Naive thymus-derived CD4-positive, alpha-beta T cell (primary cell): ENCODE results near the gene DNAH6. TPM values are rescaled to one million over a fixed set of nuclear protein-coding genes. Genes with fewer than 3 reads are reported as not detected.
A peak's percentile ranks its signal among the peaks of the same experiment; 100 is the strongest.

Source experiments
- ATAC-seq: fragments of 150-1000 bp; cut with Tn5 transposase; 2 replicates; pipeline ENCODE4 v1.10.0; 2021; ENCODE audit warnings: mild to moderate bottlenecking, moderate library complexity
- CTCF ChIA-PET: fragments of 350-600 bp; sonication (Branson Sonifier 250); formaldehyde crosslinking; loops from one replicate; lab custom pipeline; 2021; ENCODE audit warnings: antibody characterized with exemption; lab: Charles Lee
- POLR2A ChIA-PET: fragments of 350-600 bp; sonication (Branson Sonifier 250); formaldehyde crosslinking; loops from one replicate; lab custom pipeline; 2021; ENCODE audit warnings: antibody characterized with exemption, inconsistent platforms; lab: Charles Lee
- DNase-seq, 9 donors: peaks; one replicate each; pipeline versions ENCODE4 v3.0.0 to v3.0.0-alpha.2; 2020 to 2022; ENCODE audit warnings: mixed read lengths in 1 of 9
- H3K27ac ChIP-seq: one replicate; pipeline ENCODE4 v1.7.0; 2013; ENCODE audit warnings: mild to moderate bottlenecking, low read depth, low read length, moderate library complexity
- H3K27me3 ChIP-seq, 2 donors: one replicate each; pipeline ENCODE4 v1.7.0; 2013; ENCODE audit warnings: low read length in 2 of 2, mild to moderate bottlenecking in 2 of 2, moderate library complexity in 2 of 2; ENCODE audit not compliant: control insufficient read depth in 2 of 2, insufficient read depth in 2 of 2
- H3K36me3 ChIP-seq, 3 experiments: 1 replicate in 2 of 3; 2 replicates in 1 of 3; pipeline ENCODE4 v1.7.0; 2013; ENCODE audit warnings: low read length in 3 of 3, mild to moderate bottlenecking in 3 of 3, moderate library complexity in 1 of 3; ENCODE audit not compliant: insufficient read depth in 3 of 3, control insufficient read depth in 2 of 3
- H3K4me1 ChIP-seq, 2 donors: one replicate each; pipeline ENCODE4 v1.7.0; 2013; ENCODE audit warnings: low read length in 2 of 2, mild to moderate bottlenecking in 2 of 2, moderate library complexity in 1 of 2; ENCODE audit not compliant: control insufficient read depth in 2 of 2, insufficient read depth in 2 of 2
- H3K4me3 ChIP-seq: 2 replicates; pipeline ENCODE4 v1.7.0; 2013; ENCODE audit warnings: mild to moderate bottlenecking, low read length
- H3K9me3 ChIP-seq, 3 experiments: 1 replicate in 2 of 3; 2 replicates in 1 of 3; pipeline ENCODE4 v1.7.0; 2013; ENCODE audit warnings: low read length in 3 of 3; ENCODE audit not compliant: control insufficient read depth in 2 of 3
- H3K27ac Mint-ChIP-seq, 9 donors: one replicate each; pipeline ENCODE4 v1.8.0; 2020 to 2022; ENCODE audit warnings: mixed read lengths in 9 of 9, mild to moderate bottlenecking in 8 of 9, moderate library complexity in 5 of 9, inconsistent platforms in 2 of 9
- H3K27me3 Mint-ChIP-seq, 5 donors: one replicate each; pipeline ENCODE4 v1.8.0; 2021 to 2022; ENCODE audit warnings: mixed read lengths in 5 of 5, mild to moderate bottlenecking in 1 of 5
- H3K36me3 Mint-ChIP-seq, 5 donors: one replicate each; pipeline ENCODE4 v1.8.0; 2020 to 2022; ENCODE audit warnings: mixed read lengths in 5 of 5, mild to moderate bottlenecking in 3 of 5, inconsistent platforms in 1 of 5
- H3K4me1 Mint-ChIP-seq, 7 donors: one replicate each; pipeline ENCODE4 v1.8.0; 2020 to 2022; ENCODE audit warnings: mixed read lengths in 7 of 7, mild to moderate bottlenecking in 3 of 7, inconsistent platforms in 1 of 7
- H3K4me3 Mint-ChIP-seq, 10 donors: one replicate each; pipeline ENCODE4 v1.8.0; 2020 to 2022; ENCODE audit warnings: mild to moderate bottlenecking in 10 of 10, mixed read lengths in 10 of 10, moderate library complexity in 6 of 10, inconsistent platforms in 2 of 10
- H3K9me3 Mint-ChIP-seq, 11 donors: one replicate each; pipeline ENCODE4 v1.8.0; 2020 to 2022; ENCODE audit warnings: mixed read lengths in 11 of 11, mild to moderate bottlenecking in 4 of 11, inconsistent platforms in 1 of 11, moderate library complexity in 1 of 11
- intact Hi-C, 2 donors: fragments of 100-400 bp; cut with micrococcal nuclease; formaldehyde crosslinking; loops; one replicate each; pipeline ENCODE4 v1.15.1; 2023
- polyA plus RNA-seq, 2 donors: library from polyadenylated mRNA; unstranded; fragments of 300-500 nt; fragmentation: Illumina TruSeq; gene quantifications; one replicate each; pipeline ENCODE4 v1.2.3, GENCODE V29; 2021
- total RNA-seq, 6 experiments: library from RNA in 5 of 6; stranded (reverse) in 5 of 6; gene quantifications; 1 replicate in 5 of 6; 2 replicates in 1 of 6; pipeline ENCODE4 v1.2.3 and lab custom pipeline; 2021 to 2026

Gene DNAH6
- total and polyA plus RNA-seq, 7 experiments from 2014 or later: 0.73 to 2.3 (median 1.3) TPM

- ChIA-PET CTCF (interaction anchor here (0.6 to 2.6 kb wide), 10 partner anchors 11 to 317 kb away, joined by 3 to 21 read pairs (median 4); partner anchors contain the start of gene TRABD2A), POLR2A (interaction anchor here (0.7 to 13.0 kb wide), 22 partner anchors 8 to 194 kb away, joined by 3 to 261 read pairs (median 6); partner anchors contain the start of genes TMSB10 and TRABD2A)
- Mint-ChIP-seq H3K4me1 (peaks cover 74 to 100% (median 92%) of the 10 kb centered on the region in 7 donors), H3K27ac (peak overlapping the region in 8 of 9 donors; percentile 94 to 99 (median 97)), H3K36me3 (peaks cover 17 to 64% (median 38%) of the 10 kb centered on the region in 5 donors), H3K4me3 (peak overlapping the region; percentile 72 to 87 (median 82)), H3K27me3 (no peaks in the 10 kb centered on the region), H3K9me3 (peaks cover 0 to 5% (median 0%) of the 10 kb centered on the region in 11 donors)
- ATAC-seq: no peak
- Histone ChIP-seq H3K27me3 (no peaks in the 10 kb centered on the region), H3K27ac (peak overlapping the region; percentile 80), H3K9me3 (no peaks in the 10 kb centered on the region), H3K4me3 (peak overlapping the region; percentile 5), H3K36me3 (peaks cover 0 to 8% (median 0%) of the 10 kb centered on the region in 3 experiments), H3K4me1 (peaks cover 93 to 98% of the 10 kb centered on the region in 2 donors)
- intact Hi-C loops: loop anchor here (1.0 to 5.0 kb wide), 14 partner anchors 9 to 194 kb away; partner anchors contain the start of genes TMSB10 (in 2 of the 2) and TRABD2A (in 1 of the 2)
- DNase-seq: no peak
Observed at GRCh38 chr2:84846741-84847142, 330.4 kb downstream of the DNAH6 start.

- CTCF ChIA-PET: interaction anchor here (1.0 to 2.6 kb wide), 4 partner anchors 10 to 35 kb away, joined by 3 to 21 read pairs (median 10); partner anchors contain the start of gene TRABD2A
- Mint-ChIP-seq H3K27me3 (no peaks in the 10 kb centered on the region), H3K9me3 (peaks cover 0 to 7% (median 1%) of the 10 kb centered on the region in 11 donors), H3K27ac (peak overlapping the region in 8 of 9 donors; percentile 94 to 99 (median 97)), H3K4me1 (peaks cover 75 to 100% (median 93%) of the 10 kb centered on the region in 7 donors), H3K36me3 (peaks cover 19 to 71% (median 42%) of the 10 kb centered on the region in 5 donors), H3K4me3 (peak overlapping the region; percentile 72 to 87 (median 78))
- no peaks in the 10 kb centered on the region for H3K9me3 ChIP-seq
- DNase-seq (no peak), ATAC-seq (no peak)
- POLR2A ChIA-PET: interaction anchor here (1.0 to 13.0 kb wide), 10 partner anchors 9 to 138 kb away, joined by 3 to 261 read pairs (median 24); partner anchors contain the start of genes TMSB10 and TRABD2A
- peak overlapping the region; percentile 5 for H3K4me3 ChIP-seq
- H3K27ac ChIP-seq: peak overlapping the region; percentile 80
- no peaks in the 10 kb centered on the region for H3K27me3 ChIP-seq
- H3K4me1 ChIP-seq: peaks cover 91 to 98% of the 10 kb centered on the region in 2 donors
- peaks cover 0 to 16% (median 3%) of the 10 kb centered on the region in 3 experiments for H3K36me3 ChIP-seq
- intact Hi-C loops: loop anchor here (2.0 to 5.0 kb wide), 8 partner anchors 13 to 195 kb away; partner anchors contain the start of genes TMSB10 (in 2 of the 2) and TRABD2A (in 1 of the 2)
Observed at GRCh38 chr2:84847326-84848050, 331.2 kb downstream of the DNAH6 start.

- ChIA-PET POLR2A (interaction anchor here (0.7 to 13.0 kb wide), 21 partner anchors 8 to 208 kb away, joined by 3 to 261 read pairs (median 4); partner anchors contain the start of gene TMSB10), CTCF (interaction anchor here (0.6 to 4.0 kb wide), 13 partner anchors 8 to 108 kb away, joined by 3 to 20 read pairs (median 3); partner anchors contain the start of gene TRABD2A)
- H3K36me3 ChIP-seq: peaks cover 0 to 28% (median 12%) of the 10 kb centered on the region in 3 experiments
- H3K27me3 ChIP-seq: no peaks in the 10 kb centered on the region
- peaks cover 75 to 95% of the 10 kb centered on the region in 2 donors for H3K4me1 ChIP-seq
- DNase-seq (peak in 6 of 9 donors; percentile 48 to 61 (median 52)), ATAC-seq (no peak)
- H3K4me3 Mint-ChIP-seq: peak overlapping the region; percentile 59 to 92 (median 84)
- peak overlapping the region; percentile 70 for H3K27ac ChIP-seq
- peaks cover 19 to 72% (median 46%) of the 10 kb centered on the region in 5 donors for H3K36me3 Mint-ChIP-seq
- peak overlapping the region; percentile 33 for H3K4me3 ChIP-seq
- H3K27me3 Mint-ChIP-seq: no peaks in the 10 kb centered on the region
- H3K9me3 ChIP-seq: peaks cover 0 to 5% (median 0%) of the 10 kb centered on the region in 3 experiments
- peaks cover 71 to 97% (median 93%) of the 10 kb centered on the region in 7 donors for H3K4me1 Mint-ChIP-seq
- peaks cover 0 to 17% (median 8%) of the 10 kb centered on the region in 11 donors for H3K9me3 Mint-ChIP-seq
- H3K27ac Mint-ChIP-seq: peak overlapping the region in 8 of 9 donors; percentile 61 to 99 (median 96)
- intact Hi-C loops: loop anchor here (1.0 to 5.0 kb wide), 5 partner anchors 8 to 197 kb away; partner anchors contain the start of gene TMSB10 (in 1 of the 2)
Observed at GRCh38 chr2:84849271-84849952, 333.1 kb downstream of the DNAH6 start.

GRCh38 chr2:84850471-84850870, 334.2 kb downstream of the DNAH6 start:
- H3K4me3 Mint-ChIP-seq: peak overlapping the region in 8 of 10 donors; percentile 57 to 92 (median 84)
- H3K27ac Mint-ChIP-seq: peak overlapping the region in 8 of 9 donors; percentile 24 to 99 (median 96)
- no peak for DNase-seq

GRCh38 chr2:84851876-84852275, 335.6 kb downstream of the DNAH6 start:
- no peak for DNase-seq

More at GRCh38 chr2:84850471-84850870, 334.2 kb downstream of the DNAH6 start:
- ChIA-PET POLR2A (interaction anchor here (0.8 to 13.0 kb wide), 19 partner anchors 9 to 205 kb away, joined by 3 to 261 read pairs (median 6); partner anchors contain the start of gene TMSB10), CTCF (interaction anchor here (0.6 to 4.0 kb wide), 9 partner anchors 8 to 75 kb away, joined by 3 to 20 read pairs (median 7); partner anchors contain the start of gene TRABD2A)
- H3K4me1 ChIP-seq: peaks cover 71 to 95% of the 10 kb centered on the region in 2 donors
- H3K27me3 ChIP-seq: no peaks in the 10 kb centered on the region
- H3K4me3 ChIP-seq: no peak overlapping the region
- Mint-ChIP-seq H3K9me3 (peaks cover 0 to 20% (median 8%) of the 10 kb centered on the region in 11 donors), H3K27me3 (no peaks in the 10 kb centered on the region), H3K4me1 (peaks cover 75 to 98% (median 95%) of the 10 kb centered on the region in 7 donors), H3K36me3 (peaks cover 19 to 77% (median 53%) of the 10 kb centered on the region in 5 donors)
- intact Hi-C loops: no loop called here
- peaks cover 0 to 28% (median 12%) of the 10 kb centered on the region in 3 experiments for H3K36me3 ChIP-seq
- peaks cover 0 to 5% (median 0%) of the 10 kb centered on the region in 3 experiments for H3K9me3 ChIP-seq
- ATAC-seq: no peak
- peak overlapping the region; percentile 70 for H3K27ac ChIP-seq

More at GRCh38 chr2:84851876-84852275, 335.6 kb downstream of the DNAH6 start:
- peaks cover 0 to 28% (median 12%) of the 10 kb centered on the region in 3 experiments for H3K36me3 ChIP-seq
- no peaks in the 10 kb centered on the region for H3K27me3 ChIP-seq
- Mint-ChIP-seq H3K36me3 (peaks cover 23 to 77% (median 56%) of the 10 kb centered on the region in 5 donors), H3K27me3 (no peaks in the 10 kb centered on the region), H3K4me3 (peak overlapping the region in 9 of 10 donors; percentile 27 to 85 (median 71)), H3K4me1 (peaks cover 73 to 98% (median 95%) of the 10 kb centered on the region in 7 donors), H3K27ac (peak overlapping the region in 8 of 9 donors; percentile 35 to 99 (median 96)), H3K9me3 (peaks cover 0 to 20% (median 8%) of the 10 kb centered on the region in 11 donors)
- H3K27ac ChIP-seq: peak overlapping the region; percentile 41
- peaks cover 67 to 95% of the 10 kb centered on the region in 2 donors for H3K4me1 ChIP-seq
- peaks cover 0 to 5% (median 0%) of the 10 kb centered on the region in 3 experiments for H3K9me3 ChIP-seq
- CTCF ChIA-PET: interaction anchor here (2.1 to 4.0 kb wide), 4 partner anchors 10 to 74 kb away, joined by 10 to 20 read pairs (median 13); no protein-coding TSS in a partner anchor
- ATAC-seq: no peak
- POLR2A ChIA-PET: interaction anchor here (1.0 to 13.0 kb wide), 9 partner anchors 8 to 74 kb away, joined by 3 to 261 read pairs (median 19); partner anchors contain the start of gene TMSB10
- no peak overlapping the region for H3K4me3 ChIP-seq
- intact Hi-C loops: loop anchor here in 1 of 2 donors (1.0 kb wide), 1 partner anchor 26 kb away; no protein-coding TSS in a partner anchor
